GM12865 (cell line): ENCODE data around the gene PLPPR1.

Source experiments
- DNase-seq: peaks from one replicate; pipeline ENCODE4 v3.0.0; 2010; ENCODE audit warnings: low read depth
- H3K4me3 ChIP-seq: 2 replicates; pipeline ENCODE4 v1.5.1; 2011; ENCODE audit warnings: mild to moderate bottlenecking, low read depth, low read length, control low read depth
- TF ChIP-seq, protein P1 (sequence below): IDR thresholded peaks from 2 replicates; pipeline ENCODE4 v1.5.1; 2011; ENCODE audit warnings: low read length, control low read depth, low read depth, inconsistent platforms; ENCODE audit not compliant: insufficient read depth; ENCODE audit errors: missing control alignments

PLPPR1 gene

DNA sequence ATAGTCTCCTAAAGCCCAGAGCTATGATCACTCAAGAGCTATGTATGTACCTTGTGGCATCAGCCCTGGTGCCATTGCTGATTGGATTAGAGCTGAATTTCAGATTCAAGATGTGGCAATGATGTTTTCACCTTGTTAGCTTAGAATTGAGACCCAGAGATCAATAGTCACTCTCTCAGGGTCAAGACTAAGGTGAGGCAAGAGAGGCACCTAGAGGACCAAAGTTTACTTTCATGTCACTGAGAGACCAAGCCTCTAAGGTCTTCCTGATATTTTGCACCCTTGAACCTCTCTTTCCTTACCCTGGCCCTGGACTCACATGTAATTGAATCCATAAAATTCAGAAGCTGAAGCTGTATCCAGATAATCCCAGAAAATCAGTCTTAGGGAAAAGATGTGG lies 313.4 kb downstream of the PLPPR1 start:
- no peak for DNase-seq
- TF ChIP-seq, protein P1, sequence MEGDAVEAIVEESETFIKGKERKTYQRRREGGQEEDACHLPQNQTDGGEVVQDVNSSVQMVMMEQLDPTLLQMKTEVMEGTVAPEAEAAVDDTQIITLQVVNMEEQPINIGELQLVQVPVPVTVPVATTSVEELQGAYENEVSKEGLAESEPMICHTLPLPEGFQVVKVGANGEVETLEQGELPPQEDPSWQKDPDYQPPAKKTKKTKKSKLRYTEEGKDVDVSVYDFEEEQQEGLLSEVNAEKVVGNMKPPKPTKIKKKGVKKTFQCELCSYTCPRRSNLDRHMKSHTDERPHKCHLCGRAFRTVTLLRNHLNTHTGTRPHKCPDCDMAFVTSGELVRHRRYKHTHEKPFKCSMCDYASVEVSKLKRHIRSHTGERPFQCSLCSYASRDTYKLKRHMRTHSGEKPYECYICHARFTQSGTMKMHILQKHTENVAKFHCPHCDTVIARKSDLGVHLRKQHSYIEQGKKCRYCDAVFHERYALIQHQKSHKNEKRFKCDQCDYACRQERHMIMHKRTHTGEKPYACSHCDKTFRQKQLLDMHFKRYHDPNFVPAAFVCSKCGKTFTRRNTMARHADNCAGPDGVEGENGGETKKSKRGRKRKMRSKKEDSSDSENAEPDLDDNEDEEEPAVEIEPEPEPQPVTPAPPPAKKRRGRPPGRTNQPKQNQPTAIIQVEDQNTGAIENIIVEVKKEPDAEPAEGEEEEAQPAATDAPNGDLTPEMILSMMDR: no peak
- H3K4me3 ChIP-seq: no peak overlapping the region

GRCh38 chr9:101342595-101342994 lies 314.1 kb downstream of the PLPPR1 start:
- no peak for DNase-seq
- TF ChIP-seq, protein P1: no peak
- H3K4me3 ChIP-seq: no peak overlapping the region

DNA sequence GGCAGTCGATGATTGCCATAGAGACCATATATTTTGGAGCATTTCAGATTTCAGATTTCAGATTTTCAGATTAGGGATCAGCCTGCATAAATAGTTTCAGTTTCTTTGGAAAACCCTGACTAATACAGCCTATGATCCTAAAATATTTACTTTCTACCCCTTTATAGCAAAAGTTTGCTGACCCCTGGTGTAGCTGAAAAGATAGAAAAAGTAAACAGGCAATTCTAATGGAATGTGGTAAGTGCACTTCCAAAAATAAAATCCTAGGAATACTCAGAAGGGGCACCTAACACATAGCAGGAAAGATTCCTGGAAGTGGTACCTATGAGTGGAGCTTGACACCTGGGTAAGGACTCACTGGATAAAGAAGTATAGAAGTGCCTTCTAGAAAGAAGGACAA lies 321.8 kb downstream of the PLPPR1 start:
- no peak overlapping the region for H3K4me3 ChIP-seq
- DNase-seq: no peak
- TF ChIP-seq, protein P1: no peak

DNA sequence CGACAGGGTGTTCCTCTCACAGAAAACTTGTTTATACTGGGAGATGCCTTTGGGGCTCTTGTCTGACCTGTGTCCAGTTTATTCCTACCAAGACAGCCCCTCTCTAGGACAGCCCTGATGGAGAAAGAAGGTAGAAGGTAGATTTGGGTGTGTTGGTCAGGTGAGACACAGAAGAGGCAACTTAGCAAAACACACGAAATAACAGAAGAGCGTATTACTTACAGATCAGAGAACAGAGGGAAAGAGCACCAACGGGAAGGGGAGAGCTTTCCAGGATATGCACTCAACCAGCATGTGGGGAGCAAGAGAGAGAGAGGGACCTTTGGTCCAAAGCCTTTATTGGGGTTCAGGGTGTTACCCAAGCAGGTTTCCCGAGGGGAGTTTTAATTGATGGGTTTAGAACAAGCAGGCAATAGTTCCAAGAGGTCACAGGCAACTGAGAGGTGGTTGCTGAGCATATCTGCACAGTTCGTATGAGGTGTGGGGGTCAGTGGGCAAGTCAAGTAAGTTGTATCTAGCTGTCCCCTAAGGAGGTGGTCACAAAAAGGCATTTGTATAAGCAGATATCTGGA lies 324.5 kb downstream of the PLPPR1 start:
- DNase-seq: no peak
- TF ChIP-seq, protein P1: no peak
- no peak overlapping the region for H3K4me3 ChIP-seq

DNA sequence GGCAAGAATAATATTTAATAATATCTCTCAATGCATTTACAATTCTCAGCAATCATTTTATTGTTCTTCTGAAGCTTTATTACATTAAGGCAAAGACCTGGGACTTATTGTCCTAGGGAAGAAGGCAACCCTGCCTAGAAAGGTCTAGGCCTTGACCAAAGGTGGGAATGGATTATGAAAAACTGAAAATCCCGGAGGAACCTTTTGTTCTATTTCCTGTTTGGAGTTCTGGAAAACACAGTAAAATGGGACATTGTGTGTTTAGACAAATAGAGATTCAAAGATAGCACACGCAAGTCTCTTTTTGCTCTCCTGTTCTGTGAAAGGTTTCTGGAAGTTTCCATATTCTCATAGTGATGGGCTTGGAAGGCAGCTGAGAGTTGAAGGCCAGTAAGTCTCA lies 325.2 kb downstream of the PLPPR1 start:
- TF ChIP-seq, protein P1: no peak

GRCh38 chr9:101354143-101354764 lies 325.7 kb downstream of the PLPPR1 start:
- no peak for DNase-seq
- no peak overlapping the region for H3K4me3 ChIP-seq
- TF ChIP-seq, protein P1: no peak

More for the DNA sequence above, 325.2 kb downstream of the PLPPR1 start:
- DNase-seq: no peak
- no peak overlapping the region for H3K4me3 ChIP-seq
